Fibroblast of skin of scalp (primary cell): ENCODE data around the gene SCAPER.
"Not testable (repeated sequence)": the region's sequence is repeated elsewhere in the genome, so short reads cannot be mapped to it uniquely, and the experiment has no call there.

Source experiments
- DNase-seq: peaks from one replicate; pipeline ENCODE4 v3.0.0-alpha.2; 2013

SCAPER gene

GRCh38 chr15:76913737-76914136, 8.6 kb upstream of the SCAPER start:
- DNase-seq: no peak

- DNase-seq: no peak
Measured at GRCh38 chr15:76912430-76912829, 7.3 kb upstream of the SCAPER start.

- peak; percentile 2 for DNase-seq
Measured at GRCh38 chr15:76905855-76906254, 715 bp upstream of the SCAPER start.

DNA sequence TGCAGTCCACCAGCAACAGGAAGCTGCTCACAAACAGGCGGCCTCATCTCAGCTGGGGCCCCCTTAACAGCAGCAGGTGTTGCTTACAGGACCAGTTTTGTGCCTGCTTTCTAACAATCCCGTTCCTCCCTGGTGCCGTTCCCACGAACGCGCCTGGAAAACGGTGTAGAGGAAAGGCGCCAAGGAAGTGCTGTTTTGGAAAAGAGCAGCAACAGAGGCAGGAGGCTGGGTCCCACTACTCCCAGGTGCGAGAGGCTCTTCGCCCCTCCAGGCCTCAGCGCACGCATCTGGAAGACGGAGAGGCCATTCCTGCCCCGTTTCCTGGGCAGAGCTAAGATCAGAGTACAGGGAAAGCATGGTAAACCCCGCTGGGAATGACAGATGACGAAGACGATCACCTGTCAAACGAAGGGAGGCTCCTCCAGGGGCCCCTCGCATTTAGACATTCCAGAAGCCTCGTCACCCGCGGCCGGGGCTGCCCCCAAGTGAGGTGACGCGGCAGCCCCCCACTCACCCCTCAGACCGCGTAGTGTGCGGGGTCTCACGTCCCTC, 603 bp downstream of the SCAPER start:
- DNase-seq: peak; percentile 9

DNA sequence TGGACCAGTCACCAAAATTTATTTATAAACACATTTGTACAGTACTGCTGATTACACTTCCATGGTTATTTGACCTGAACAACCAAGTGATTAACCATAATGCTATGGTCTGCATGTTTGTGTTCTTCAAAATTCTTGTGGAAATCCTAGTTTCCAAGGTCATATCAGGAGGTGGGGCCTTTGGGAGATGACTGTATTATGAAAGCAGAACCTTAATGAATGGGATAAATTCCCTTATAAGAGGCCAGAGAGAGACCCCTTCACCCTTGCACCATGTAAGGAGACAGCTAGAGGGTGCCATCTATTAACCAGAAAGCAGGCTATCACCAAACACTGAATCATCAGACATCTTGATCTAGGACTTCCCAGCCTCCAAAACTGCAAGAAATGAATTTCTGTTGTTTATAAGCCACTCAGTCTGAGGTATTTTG, 1.9 kb downstream of the SCAPER start:
- DNase-seq: peak; percentile 47

GRCh38 chr15:76901965-76902364, 3.2 kb downstream of the SCAPER start:
- no peak for DNase-seq

GRCh38 chr15:76899931-76900310, 5.2 kb downstream of the SCAPER start:
- DNase-seq: not testable (repeated sequence)

DNA sequence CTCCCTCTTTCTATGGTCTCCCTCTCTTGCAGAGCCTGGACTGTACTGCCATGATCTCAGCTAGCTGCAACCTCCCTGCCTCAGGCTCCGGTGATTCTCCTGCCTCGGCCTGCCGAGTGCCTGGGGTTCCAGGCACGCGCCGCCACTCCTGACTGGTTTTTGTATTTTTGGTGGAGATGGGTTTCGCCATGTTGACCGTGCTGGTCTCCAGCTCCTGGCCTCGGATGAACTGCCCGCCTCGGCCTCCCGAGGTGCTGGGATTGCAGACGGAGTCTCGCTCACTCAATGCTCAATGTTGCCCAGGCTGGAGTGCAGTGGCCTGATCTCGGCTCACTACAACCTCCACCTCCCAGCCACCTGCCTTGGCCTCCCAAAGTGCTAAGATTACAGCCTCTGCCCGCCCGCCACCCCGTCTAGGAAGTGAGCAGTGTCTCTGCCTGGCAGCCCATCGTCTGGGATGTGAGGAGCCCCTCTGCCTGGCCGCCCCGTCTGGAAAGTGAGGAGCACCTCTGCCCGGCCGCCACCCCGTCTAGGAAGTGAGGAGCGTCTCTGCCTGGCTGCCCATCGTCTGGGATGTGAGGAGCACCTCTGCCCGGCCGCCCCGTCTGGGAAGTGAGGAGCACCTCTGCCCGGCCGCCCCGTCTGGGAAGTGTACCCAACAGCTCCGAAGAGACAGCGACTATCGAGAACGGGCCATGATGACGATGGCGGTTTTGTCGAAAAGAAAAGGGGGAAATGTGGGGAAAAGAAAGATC, 5.8 kb downstream of the SCAPER start:
- DNase-seq: not testable (repeated sequence)

- no peak for DNase-seq
Measured at GRCh38 chr15:76898102-76898501, 7.0 kb downstream of the SCAPER start.

- no peak for DNase-seq
Measured at GRCh38 chr15:76894174-76894573, 11.0 kb downstream of the SCAPER start.

DNA sequence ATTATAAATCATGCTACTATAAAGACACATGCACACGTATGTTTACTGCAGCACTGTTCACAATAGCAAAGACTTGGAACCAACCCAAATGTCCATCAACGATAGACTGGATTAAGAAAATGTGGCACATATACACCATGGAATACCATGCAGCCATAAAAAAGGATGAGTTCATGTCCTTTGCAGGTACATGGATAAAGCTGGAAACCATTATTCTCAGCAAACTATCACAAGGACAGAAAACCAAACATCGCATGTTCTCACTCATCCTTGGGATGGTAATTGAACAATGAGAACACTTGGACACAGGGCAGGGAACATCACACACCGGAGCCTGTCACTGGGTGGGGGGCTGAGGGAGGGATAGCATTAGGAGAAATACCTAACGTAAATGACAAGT, 12.3 kb downstream of the SCAPER start:
- not testable (repeated sequence) for DNase-seq

DNA sequence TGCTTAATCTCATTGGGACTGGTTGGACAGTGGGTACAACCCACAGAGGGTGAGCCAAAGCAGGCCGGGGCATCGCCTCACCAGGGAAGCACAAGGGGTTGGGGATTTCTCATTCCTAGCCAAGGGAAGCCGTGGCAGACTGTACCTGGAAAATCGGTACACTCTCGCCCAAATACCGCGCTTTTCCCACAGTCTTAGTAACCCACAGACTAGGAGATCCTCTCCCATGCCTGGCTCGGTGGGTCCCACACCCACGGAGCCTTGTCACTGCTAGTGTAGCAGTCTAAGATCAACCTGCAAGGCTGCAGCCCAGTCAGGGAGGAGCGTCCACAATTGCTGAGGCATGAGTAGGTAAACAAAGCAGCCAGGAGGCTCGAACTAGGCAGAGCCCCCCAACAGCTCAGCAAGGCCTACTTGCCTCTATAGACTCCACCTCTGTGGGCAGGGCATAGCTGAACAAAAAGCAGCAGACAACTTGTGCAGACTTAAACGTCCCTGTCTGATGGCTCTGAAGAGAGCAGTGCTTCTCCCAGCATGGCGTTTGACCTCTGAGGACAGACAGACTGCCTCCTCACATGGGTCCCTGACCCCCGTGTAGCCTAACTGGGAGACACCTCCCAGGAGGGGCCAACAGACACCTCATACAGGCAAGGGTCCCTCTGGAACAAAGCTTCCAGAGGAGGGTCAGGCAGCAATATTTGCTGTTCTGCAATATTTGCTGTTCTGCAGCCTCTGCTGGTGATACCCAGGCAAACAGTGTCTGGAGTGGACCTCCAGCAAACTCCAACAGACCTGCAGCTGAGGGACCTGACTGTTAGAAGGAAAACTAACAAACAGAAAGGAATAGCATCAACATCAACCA, 17.6 kb downstream of the SCAPER start:
- DNase-seq: not testable (repeated sequence)

GRCh38 chr15:76885212-76885611, 19.9 kb downstream of the SCAPER start:
- DNase-seq: no peak

DNA sequence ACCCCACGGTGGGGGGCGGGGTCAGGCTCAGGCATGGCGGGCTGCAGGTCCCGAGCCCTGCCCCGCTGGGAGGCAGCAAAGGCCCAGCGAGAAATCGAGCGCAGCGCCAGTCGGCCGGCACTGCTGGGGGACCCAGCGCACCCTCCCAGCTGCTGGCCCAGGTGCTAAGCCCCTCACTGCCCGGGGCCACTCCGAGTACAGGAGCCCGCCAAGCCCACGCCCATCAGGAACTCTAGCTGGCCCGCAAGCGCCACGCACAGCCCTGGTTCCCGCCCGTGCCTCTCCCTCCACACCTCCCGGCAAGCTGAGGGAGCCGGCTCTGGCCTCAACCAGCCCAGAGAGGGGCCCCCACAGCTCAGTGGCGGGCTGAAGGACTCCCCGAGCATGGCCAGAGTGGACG, 29.2 kb downstream of the SCAPER start:
- DNase-seq: no peak

- not testable (repeated sequence) for DNase-seq
Measured at GRCh38 chr15:76873066-76873465, 32.1 kb downstream of the SCAPER start.

- DNase-seq: no peak
Measured at GRCh38 chr15:76871930-76872329, 33.2 kb downstream of the SCAPER start.

DNA sequence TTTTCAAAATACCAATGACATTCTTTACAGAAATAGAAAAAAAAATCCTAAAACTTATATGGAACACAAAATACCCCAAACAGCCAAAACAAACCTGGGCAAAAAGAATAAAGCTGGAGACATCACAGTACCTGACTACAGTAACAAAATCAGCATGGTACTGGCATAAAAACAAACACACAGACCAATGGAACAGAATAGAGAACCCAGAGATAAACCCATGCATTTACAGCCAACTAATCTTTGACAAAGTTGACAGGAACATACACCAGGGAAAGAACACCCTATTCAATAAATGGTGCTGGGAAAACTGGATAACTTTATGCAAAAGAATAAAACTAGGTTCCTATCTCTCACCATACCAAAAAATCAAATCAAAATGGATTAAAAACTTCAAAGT, 36.4 kb downstream of the SCAPER start:
- DNase-seq: no peak

DNA sequence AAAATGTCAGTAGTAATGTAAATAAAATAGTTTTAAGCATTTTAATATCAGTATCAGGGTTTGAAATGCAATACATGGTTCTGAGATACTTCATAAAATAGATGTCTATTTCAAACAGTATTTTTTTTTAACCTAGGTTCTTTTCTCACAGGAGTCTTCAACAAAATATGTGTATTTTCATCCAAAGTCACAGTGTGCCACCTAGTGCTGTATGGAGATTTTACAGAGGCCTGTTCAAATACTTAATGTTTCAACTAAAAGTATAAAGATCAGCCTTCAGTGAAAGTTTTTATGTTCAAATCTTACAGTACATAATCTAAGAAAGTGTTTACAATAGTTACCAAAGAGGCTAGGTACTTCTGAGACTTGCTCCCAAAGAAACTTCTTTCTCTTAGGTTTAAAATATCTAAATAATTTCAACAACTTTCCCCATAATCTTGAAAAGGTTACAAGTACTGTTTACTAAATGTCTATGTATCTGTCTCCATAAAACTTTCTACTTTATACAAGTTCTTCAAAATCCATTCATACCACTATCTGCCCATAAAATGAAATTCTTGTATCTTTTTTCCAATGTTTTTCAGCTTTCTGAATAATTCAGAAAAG, 38.3 kb downstream of the SCAPER start:
- peak; percentile 41 for DNase-seq

DNA sequence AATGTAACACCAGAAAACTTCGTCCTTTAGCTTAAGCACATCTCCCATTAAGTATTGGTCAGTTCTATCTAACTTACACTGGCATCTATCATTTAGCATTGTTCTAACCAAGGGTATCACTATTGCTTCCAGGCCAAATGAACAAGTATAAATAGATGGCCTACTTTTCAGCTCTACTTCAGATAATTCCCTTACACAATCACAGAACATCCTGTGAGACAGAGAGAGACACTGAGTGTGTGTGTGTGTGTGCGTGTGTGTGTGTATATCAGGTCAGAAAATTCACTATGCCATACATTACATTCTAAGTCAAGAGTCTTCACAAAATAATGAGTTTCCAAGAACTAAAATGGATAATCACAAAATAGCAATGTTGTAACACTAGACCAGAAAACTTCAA, 39.1 kb downstream of the SCAPER start:
- DNase-seq: peak; percentile 1

- no peak for DNase-seq
Measured at GRCh38 chr15:76865548-76865991, 39.6 kb downstream of the SCAPER start.

DNA sequence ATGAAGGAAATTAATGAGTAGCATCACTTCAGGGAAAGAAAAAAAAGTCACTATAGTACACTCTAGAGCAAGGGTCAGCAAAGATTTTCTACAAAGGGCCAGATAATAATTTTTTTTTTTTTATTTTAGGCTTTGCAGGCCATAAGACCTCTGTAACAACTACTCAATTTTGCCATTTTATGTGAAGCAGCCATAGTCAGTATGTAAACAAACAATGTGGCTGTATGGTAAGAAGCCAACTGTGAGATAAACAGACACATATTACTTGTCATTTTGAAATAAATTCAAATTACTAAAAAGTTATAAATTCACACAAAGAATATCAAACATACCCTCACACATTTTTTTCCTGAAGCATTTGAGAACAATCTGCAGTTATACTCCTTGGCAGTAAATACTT, 40.6 kb downstream of the SCAPER start:
- DNase-seq: no peak

DNA sequence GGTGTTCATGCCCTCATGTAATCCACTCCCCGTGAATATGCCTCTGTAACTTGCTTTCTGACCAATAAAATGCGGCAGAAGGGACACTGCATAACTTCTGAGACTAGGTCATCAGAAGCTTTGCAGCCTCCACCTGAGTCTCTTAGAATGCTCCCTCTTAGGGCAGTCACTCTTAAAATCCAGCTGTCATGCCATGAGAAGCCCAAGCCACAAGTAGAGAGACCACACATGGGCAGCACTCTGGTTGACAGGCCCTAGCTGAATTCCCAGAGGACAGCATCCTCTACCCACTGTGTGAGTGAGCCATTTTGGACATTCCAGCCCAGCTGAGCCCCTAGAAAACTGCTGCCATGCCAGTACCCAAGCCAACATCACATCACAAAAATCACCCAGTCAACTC, 41.4 kb downstream of the SCAPER start:
- peak; percentile 1 for DNase-seq

DNA sequence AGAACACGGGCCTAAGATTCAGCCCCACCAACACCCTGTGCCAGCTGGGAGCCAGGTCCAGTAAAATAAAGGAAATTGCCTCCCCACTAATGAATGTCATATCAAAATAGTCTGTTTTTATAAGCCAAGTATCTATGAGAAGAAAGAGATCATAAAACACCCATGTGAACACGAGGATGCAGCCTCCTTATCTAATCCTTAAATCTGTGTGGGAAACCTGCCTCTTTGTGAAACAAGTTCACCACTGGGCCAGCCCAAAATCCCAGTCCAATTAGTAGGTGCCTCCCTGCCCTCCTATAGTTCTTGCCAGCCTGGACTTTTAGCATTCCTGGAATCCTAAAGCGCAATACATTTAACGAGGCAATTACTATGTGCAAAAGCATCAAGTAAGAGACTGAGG, 42.0 kb downstream of the SCAPER start:
- DNase-seq: no peak
